ENCODE measurements around the gene PTPN5. TPM values are rescaled to one million over a fixed set of nuclear protein-coding genes. Genes with fewer than 3 reads are reported as not detected.

Gene PTPN5
- total RNA-seq, 1 donor from 2014 or later, result 1.7 TPM

DNA sequence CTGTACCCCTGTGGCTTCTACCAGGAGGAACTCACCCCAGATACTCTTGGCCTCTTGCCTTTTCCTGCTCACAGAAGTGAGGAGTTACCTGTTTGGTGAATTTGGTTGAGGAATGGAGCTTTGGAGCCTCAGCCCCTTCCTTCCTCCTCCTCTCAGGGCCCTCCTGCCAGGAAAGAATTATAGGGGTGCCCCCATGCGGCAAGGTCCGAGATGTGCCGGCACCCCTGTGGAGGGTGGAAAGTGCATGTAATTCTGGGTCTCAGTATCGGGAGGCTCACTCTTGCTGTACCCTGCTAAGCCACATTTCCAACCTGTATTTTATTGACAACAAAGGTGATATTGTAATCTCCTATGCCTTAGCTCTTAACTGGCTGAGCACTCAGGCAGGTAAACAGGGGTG is 51.9 kb downstream of the PTPN5 start:
- Mint-ChIP-seq H3K27me3 (peaks cover 2% of the 10 kb centered on the region), H3K9me3 (no peaks in the 10 kb centered on the region), H3K27ac (no peak overlapping the region), H3K36me3 (no peaks in the 10 kb centered on the region), H3K4me1 (ENCODE audit: unreplicated experiment) (no peaks in the 10 kb centered on the region), H3K4me3 (no peak overlapping the region)
- TF ChIP-seq, protein P1, sequence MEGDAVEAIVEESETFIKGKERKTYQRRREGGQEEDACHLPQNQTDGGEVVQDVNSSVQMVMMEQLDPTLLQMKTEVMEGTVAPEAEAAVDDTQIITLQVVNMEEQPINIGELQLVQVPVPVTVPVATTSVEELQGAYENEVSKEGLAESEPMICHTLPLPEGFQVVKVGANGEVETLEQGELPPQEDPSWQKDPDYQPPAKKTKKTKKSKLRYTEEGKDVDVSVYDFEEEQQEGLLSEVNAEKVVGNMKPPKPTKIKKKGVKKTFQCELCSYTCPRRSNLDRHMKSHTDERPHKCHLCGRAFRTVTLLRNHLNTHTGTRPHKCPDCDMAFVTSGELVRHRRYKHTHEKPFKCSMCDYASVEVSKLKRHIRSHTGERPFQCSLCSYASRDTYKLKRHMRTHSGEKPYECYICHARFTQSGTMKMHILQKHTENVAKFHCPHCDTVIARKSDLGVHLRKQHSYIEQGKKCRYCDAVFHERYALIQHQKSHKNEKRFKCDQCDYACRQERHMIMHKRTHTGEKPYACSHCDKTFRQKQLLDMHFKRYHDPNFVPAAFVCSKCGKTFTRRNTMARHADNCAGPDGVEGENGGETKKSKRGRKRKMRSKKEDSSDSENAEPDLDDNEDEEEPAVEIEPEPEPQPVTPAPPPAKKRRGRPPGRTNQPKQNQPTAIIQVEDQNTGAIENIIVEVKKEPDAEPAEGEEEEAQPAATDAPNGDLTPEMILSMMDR (conservative IDR thresholded peaks at IDR 0.05), result no peak
- DNase-seq (ENCODE audit: extremely low spot score, unreplicated experiment), result no peak

DNA sequence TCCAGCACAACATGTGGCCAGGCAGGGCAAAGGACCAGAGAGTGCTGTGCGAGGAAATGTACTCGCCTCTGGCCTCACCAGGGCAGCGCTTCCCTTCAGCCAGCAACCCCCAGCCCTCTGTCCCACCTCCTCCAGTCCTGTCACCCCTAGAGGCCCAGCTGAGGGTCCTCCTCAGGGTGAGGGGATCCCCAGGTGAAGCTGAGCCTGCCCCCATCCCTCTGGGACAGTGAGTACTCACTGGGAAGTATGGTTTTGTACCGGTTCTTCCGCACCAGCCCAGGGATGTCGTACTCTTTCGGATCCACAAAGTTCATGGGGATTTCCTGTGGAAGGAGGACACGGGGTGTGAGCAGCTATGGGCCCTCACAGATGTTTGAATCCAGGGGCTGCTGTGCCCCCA is 54.0 kb downstream of the PTPN5 start:
- H3K4me1 Mint-ChIP-seq (ENCODE audit: unreplicated experiment), result no peaks in the 10 kb centered on the region

DNA sequence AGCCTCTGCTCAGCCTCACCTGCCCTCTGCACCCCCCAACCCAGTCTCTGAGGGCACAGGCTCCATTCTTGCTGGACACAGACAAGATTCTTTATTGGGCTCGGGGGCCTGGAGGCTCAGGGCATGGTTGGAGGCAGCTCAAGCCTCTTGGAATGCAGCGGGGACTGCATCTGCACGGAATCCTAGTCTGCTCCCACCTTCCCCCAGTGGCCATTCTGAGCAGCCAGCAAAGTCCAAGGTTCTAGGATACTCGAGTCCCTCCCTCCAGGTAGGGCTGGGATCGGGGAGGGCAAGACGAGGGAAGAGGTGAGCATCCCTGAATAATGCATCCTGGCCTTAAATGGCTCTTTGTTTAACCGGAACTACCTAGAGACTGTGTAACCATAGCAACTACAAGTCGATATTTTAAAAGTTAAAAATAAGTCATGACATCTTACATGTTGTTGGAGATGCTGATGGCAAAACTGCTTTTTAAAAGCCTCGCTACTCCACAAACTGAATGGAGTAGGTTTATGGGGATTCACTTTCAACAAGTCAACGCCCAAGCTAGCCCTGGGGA is 54.9 kb downstream of the PTPN5 start:
- Mint-ChIP-seq H3K36me3 (no peaks in the 10 kb centered on the region), H3K9me3 (no peaks in the 10 kb centered on the region), H3K27ac (no peak overlapping the region), H3K27me3 (peaks cover 2% of the 10 kb centered on the region), H3K4me3 (no peak overlapping the region), H3K4me1 (ENCODE audit: unreplicated experiment) (peaks cover 5% of the 10 kb centered on the region)
- TF ChIP-seq, protein P1 (conservative IDR thresholded peaks at IDR 0.05), result peak; percentile 46
- no peak for DNase-seq (ENCODE audit: extremely low spot score, unreplicated experiment)

More for the DNA sequence above, 54.0 kb downstream of the PTPN5 start:
- H3K4me3 Mint-ChIP-seq, result no peak overlapping the region
- no peaks in the 10 kb centered on the region for H3K9me3 Mint-ChIP-seq
- no peaks in the 10 kb centered on the region for H3K36me3 Mint-ChIP-seq
- DNase-seq (ENCODE audit: extremely low spot score, unreplicated experiment), result no peak
- no peak overlapping the region for H3K27ac Mint-ChIP-seq
- TF ChIP-seq, protein P1 (conservative IDR thresholded peaks at IDR 0.05), result no peak
- H3K27me3 Mint-ChIP-seq, result peaks cover 2% of the 10 kb centered on the region

DNA sequence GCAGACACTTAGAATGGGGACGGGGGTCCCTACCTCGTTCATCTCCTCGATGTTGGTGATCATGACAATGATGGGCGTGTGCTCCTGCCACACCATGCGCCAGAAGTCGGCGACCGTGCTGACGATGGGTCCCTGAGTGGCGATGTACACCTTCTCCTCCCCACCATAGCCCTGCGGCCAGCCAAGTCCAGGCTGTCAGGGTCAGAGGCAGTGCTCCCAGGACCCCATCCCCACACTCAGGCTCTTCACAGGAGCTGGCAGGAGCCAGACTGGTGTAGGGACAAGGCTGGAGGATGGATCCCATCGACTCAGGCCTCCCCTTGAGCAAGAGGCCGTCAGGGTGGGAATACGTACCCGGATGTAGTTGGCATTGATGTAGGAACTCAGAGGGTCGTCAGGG is 58.4 kb downstream of the PTPN5 start:
- H3K36me3 Mint-ChIP-seq, result no peaks in the 10 kb centered on the region
- no peak overlapping the region for H3K27ac Mint-ChIP-seq
- H3K4me3 Mint-ChIP-seq, result no peak overlapping the region
- no peaks in the 10 kb centered on the region for H3K9me3 Mint-ChIP-seq
- TF ChIP-seq, protein P1 (conservative IDR thresholded peaks at IDR 0.05), result no peak
- peaks cover 5% of the 10 kb centered on the region for H3K4me1 Mint-ChIP-seq (ENCODE audit: unreplicated experiment)
- no peak for DNase-seq (ENCODE audit: extremely low spot score, unreplicated experiment)
- peaks cover 2% of the 10 kb centered on the region for H3K27me3 Mint-ChIP-seq

DNA sequence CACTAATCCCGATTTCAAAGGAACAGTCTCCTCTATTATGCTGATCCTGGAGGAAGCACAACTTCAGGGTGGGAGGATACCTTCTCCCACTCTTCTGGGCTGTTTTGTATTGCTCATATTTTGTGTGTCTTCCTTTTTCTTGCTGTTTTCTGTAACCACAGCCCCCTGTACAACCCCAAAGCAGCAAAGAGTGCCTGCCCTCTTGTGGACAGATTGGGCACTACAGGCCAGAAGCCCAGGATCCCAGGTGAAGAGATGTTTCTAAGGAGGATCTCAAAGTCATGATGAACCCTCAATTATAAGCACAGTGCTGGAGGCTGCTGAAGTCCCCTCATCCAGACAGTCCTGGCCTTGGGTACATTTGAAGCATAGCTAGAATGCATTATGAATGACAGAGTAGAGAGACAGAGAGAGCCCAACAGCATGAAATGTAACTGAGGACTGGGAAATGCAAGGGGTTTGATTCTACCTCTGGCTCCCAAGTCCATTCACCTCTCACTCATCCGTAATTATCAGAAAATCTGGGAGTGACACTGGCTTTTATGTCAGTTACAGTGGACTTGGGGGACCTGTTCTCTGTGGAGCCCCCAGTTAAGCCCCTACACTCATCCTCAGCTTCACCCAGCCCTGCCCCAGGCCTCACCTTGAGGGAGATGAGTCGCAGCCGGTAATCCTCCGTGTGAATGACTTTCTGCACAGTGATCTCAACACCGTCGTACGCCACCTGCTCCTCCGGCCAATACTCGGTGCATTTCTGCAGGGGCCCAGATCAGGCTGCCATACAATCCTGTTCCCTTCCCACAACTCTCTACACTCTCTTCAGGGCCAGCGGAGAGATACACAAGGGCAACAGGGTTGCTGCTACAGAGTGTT is 59.4 kb downstream of the PTPN5 start:
- no peak overlapping the region for H3K4me3 Mint-ChIP-seq
- H3K27ac Mint-ChIP-seq, result no peak overlapping the region
- TF ChIP-seq, protein P1 (conservative IDR thresholded peaks at IDR 0.05), result peak; percentile 94
- H3K4me1 Mint-ChIP-seq (ENCODE audit: unreplicated experiment), result peaks cover 11% of the 10 kb centered on the region
- no peaks in the 10 kb centered on the region for H3K36me3 Mint-ChIP-seq
- peaks cover 2% of the 10 kb centered on the region for H3K27me3 Mint-ChIP-seq
- DNase-seq (ENCODE audit: extremely low spot score, unreplicated experiment), result no peak
- no peaks in the 10 kb centered on the region for H3K9me3 Mint-ChIP-seq

All from type B pancreatic cell (in vitro differentiated cells).